Pancreas (tissue), 10 donors: ENCODE data around the gene AUTS2. TPM values are rescaled to one million over a fixed set of nuclear protein-coding genes. Genes with fewer than 3 reads are reported as not detected.

Experiments
- ATAC-seq, 4 donors: fragments of 200-7000 bp; cut with Tn5 transposase; one replicate each; pipeline versions ENCODE4 v1.8.0 to v1.9.1; 2020; ENCODE audit warnings: mild to moderate bottlenecking in 4 of 4, moderate library complexity in 4 of 4
- DNase-seq, 6 donors: peaks; one replicate each; pipeline ENCODE4 v3.0.0-alpha.2; 2020
- FAIRE-seq: peaks from 2 replicates; lab custom pipeline; 2012; peaks lifted over from hg19 to GRCh38; lab: Jason Lieb, UNC
- H3K27ac ChIP-seq, 4 donors: fragments of 200-600 bp; sonication (generic); 1 replicate in 3 of 4; 2 replicates in 1 of 4; pipeline versions ENCODE4 v1.5.0 to v1.8.0; 2020
- H3K27me3 ChIP-seq, 4 donors: fragments of 200-600 bp; one replicate each; pipeline ENCODE4 v1.8.0; 2021
- H3K36me3 ChIP-seq, 3 donors: fragments of 200-600 bp; sonication (generic) in 1 of 3; one replicate each; pipeline versions ENCODE4 v1.5.0 to v1.8.0; 2020 to 2021
- H3K4me1 ChIP-seq, 3 donors: fragments of 200-600 bp; one replicate each; pipeline ENCODE4 v1.8.0; 2021
- H3K4me3 ChIP-seq, 4 donors: fragments of 200-600 bp; sonication (generic) in 2 of 4; one replicate each; pipeline versions ENCODE4 v1.5.0 to v1.8.0; 2020 to 2021
- H3K9me3 ChIP-seq, 4 donors: fragments of 200-600 bp; one replicate each; pipeline ENCODE4 v1.8.0; 2021
- WGBS, 2 donors: extraction: QIAGEN DNeasy Blood & Tissue Kit; methylation state at CpG; one replicate each; pipeline ENCODE4 v1.1.7; 2013; 5-methylcytosine and 5-hydroxymethylcytosine counted together
- intact Hi-C, 3 donors: fragments of 100-400 bp; cut with DNase I; formaldehyde crosslinking; loops; one replicate each; pipeline versions ENCODE4 v1.11.1 to v1.14.2; 2022
- polyA plus RNA-seq, 2 donors: library from polyadenylated mRNA; stranded (reverse); fragments of 200-250 nt; gene quantifications; one replicate each; pipeline ENCODE4 v1.2.3, GENCODE V29; 2013
- total RNA-seq, 6 donors: library from RNA; stranded (reverse); fragmentation: NEBNext Ultra II Directional in 4 of 6; extraction: Animal tissue kit (Norgen Biotek cat#: 25700) in 4 of 6; gene quantifications; one replicate each; pipeline versions ENCODE4 v1.2.1 to v1.2.4, GENCODE V29; 2021 to 2023
- TF ChIP-seq, protein P1 (sequence below), 4 donors: fragments of 200-600 bp; sonication (generic) in 3 of 4; IDR thresholded peaks; one replicate each; pipeline versions ENCODE4 v1.5.0 to v1.8.0; 2021; ENCODE audit warnings: antibody characterized with exemption in 4 of 4
- donor health status: healthy with polysubstance abuse.
- donor health status: DM: no; HTN: no; CAD: no; lungs with moderate emphysema.
- donor health status: DM: no; HTN: no; CAD: no.
- donor health status: control.
- donor health status: control.
- donor health status: Bipolar disorder and iron deficiency.
- donor health status: DM: yes; HTN: yes; CAD: no.
- donor health status: DM: no; HTN: no; CAD: no.
- donor health status: DM: no; HTN: no; CAD: no.
- donor health status: DM: yes; HTN: yes; CAD: no.

Gene AUTS2
- total and polyA plus RNA-seq, 8 donors: 5.8 to 16.8 (median 9.9) TPM

DNA sequence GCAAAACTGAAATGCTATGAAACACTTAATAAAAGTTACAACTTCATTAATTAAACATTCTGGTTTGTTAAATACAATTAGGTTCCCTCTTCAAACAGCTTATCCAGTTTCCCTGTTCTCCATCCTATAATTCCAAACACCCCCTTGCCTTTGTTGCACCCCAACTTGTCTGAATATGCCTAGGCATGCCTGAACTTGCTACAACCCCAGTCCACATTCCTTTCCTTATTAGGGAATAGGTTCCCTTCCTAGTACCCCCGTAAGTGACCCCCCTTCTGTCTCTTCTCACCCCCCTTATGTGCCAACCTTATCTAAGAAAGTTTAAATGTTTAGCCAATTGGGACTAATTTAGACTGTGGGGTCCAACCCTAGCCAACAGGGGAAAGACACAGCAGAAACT is 1238.0 kb downstream of the AUTS2 start:
- FAIRE-seq (no peak), DNase-seq (no peak), ATAC-seq (no peak)
- Histone ChIP-seq H3K36me3 (no peaks in the 10 kb centered on the region), H3K4me1 (no peaks in the 10 kb centered on the region), H3K4me3 (no peak overlapping the region), H3K27me3 (no peaks in the 10 kb centered on the region), H3K9me3 (no peaks in the 10 kb centered on the region), H3K27ac (no peak overlapping the region)
- WGBS, 2 donors: 36 to 59% methylated on average over 1 of the region's 1 CpG
- intact Hi-C loops: loop anchor here in 1 of 3 donors (10.0 kb wide), 1 partner anchor 909 kb away; no protein-coding TSS in a partner anchor
- TF ChIP-seq, protein P1, sequence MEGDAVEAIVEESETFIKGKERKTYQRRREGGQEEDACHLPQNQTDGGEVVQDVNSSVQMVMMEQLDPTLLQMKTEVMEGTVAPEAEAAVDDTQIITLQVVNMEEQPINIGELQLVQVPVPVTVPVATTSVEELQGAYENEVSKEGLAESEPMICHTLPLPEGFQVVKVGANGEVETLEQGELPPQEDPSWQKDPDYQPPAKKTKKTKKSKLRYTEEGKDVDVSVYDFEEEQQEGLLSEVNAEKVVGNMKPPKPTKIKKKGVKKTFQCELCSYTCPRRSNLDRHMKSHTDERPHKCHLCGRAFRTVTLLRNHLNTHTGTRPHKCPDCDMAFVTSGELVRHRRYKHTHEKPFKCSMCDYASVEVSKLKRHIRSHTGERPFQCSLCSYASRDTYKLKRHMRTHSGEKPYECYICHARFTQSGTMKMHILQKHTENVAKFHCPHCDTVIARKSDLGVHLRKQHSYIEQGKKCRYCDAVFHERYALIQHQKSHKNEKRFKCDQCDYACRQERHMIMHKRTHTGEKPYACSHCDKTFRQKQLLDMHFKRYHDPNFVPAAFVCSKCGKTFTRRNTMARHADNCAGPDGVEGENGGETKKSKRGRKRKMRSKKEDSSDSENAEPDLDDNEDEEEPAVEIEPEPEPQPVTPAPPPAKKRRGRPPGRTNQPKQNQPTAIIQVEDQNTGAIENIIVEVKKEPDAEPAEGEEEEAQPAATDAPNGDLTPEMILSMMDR (IDR thresholded peaks at IDR 0.05): no peak

DNA sequence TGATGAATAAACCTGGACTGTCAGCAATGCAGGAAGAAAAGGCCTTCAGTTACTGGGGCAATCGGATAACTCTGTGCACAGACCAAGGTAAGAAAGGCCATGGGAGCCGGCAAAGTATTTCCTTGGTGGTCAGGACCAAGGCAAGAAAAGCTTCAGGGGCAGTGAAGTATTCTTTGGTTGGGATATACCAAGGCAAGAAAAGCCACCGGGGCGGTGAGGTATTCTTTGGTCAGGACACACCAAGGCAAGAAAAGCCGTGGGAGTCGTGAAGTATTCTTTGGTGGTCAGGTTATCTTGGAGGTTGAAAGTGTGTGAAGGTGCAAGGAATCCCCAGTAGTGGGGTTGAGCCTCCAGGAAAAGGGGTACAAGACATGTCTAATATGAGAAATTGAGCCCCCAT is 1238.7 kb downstream of the AUTS2 start:
- intact Hi-C loops: loop anchor here in 1 of 3 donors (10.0 kb wide), 1 partner anchor 908 kb away; no protein-coding TSS in a partner anchor
- H3K36me3 ChIP-seq: no peaks in the 10 kb centered on the region
- FAIRE-seq (no peak), DNase-seq (no peak), ATAC-seq (no peak)
- TF ChIP-seq, protein P1 (IDR thresholded peaks at IDR 0.05): no peak
- H3K9me3 ChIP-seq: no peaks in the 10 kb centered on the region
- H3K4me3 ChIP-seq: no peak overlapping the region
- 88 to 90% methylated on average over 6 of the region's 6 CpGs for WGBS, 2 donors
- no peaks in the 10 kb centered on the region for H3K27me3 ChIP-seq
- H3K27ac ChIP-seq: no peak overlapping the region
- no peaks in the 10 kb centered on the region for H3K4me1 ChIP-seq

DNA sequence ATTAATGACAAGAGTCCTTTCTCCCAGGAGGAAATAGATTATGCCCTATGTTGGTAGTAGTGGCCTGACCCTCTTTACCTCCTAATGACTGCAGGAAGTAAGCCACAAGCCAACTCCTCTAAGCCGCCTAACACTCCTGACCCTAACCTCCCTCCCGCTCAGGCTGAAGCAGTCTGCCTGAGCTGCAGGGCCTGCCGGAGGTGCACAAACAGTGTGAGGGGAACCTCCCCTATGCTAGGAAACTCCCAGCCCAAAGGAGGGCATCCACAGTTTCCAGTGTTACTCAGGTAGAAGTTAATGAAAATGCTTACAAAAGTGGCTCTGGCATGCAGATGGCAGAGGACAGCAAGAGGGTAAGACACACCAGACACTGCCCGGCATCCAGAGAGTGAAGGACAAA is 1239.3 kb downstream of the AUTS2 start:
- Histone ChIP-seq H3K27ac (no peak overlapping the region), H3K36me3 (no peaks in the 10 kb centered on the region), H3K27me3 (no peaks in the 10 kb centered on the region), H3K4me3 (no peak overlapping the region), H3K9me3 (no peaks in the 10 kb centered on the region), H3K4me1 (no peaks in the 10 kb centered on the region)
- DNase-seq (no peak), ATAC-seq (no peak), FAIRE-seq (no peak)
- TF ChIP-seq, protein P1 (IDR thresholded peaks at IDR 0.05): no peak
- WGBS, 2 donors: 72 to 78% methylated on average over 4 of the region's 4 CpGs
- intact Hi-C loops: loop anchor here in 1 of 3 donors (10.0 kb wide), 1 partner anchor 907 kb away; no protein-coding TSS in a partner anchor

DNA sequence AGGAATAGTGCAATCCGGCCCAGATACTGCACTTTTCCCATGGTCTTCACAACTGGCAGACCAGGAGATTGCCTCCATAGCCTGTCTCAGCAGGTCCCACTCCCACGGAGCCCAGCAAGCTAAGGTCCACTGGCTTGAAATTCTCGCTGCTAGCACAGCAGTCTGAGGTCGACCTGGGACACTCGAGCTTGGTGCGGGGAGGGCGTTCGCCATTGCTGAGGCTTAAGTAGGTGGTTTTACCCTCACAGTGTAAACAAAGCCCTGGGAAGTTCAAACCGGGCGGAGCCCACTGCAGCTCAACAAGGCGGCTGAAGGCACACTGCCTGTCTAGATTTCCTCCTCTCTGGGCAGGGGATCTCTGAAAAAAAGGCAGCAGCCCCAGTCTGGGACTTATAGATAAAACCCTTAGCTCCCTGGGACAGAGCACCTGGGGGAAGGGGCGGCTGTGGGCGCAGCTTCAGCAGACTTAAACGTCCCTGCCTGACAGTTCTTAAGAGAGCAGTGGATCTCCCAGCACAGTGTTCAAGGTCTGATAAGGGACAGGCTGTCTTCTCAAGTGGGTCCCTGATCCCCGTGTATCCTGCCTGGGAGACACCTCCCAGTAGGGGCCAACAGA is 1240.1 kb downstream of the AUTS2 start:
- DNase-seq: no peak
- no peak for ATAC-seq

More for the DNA sequence above, 1240.1 kb downstream of the AUTS2 start:
- no peak overlapping the region for H3K4me3 ChIP-seq
- 53 to 59% methylated on average over 15 of the region's 15 CpGs for WGBS, 2 donors
- FAIRE-seq: no peak
- no peak overlapping the region for H3K27ac ChIP-seq
- TF ChIP-seq, protein P1 (IDR thresholded peaks at IDR 0.05): no peak
- H3K27me3 ChIP-seq: no peaks in the 10 kb centered on the region
- H3K36me3 ChIP-seq: no peaks in the 10 kb centered on the region
- no peaks in the 10 kb centered on the region for H3K9me3 ChIP-seq
- no peaks in the 10 kb centered on the region for H3K4me1 ChIP-seq
- intact Hi-C loops: loop anchor here in 1 of 3 donors (10.0 kb wide), 1 partner anchor 906 kb away; no protein-coding TSS in a partner anchor
